K562 (cell line): Measurements from ENCODE around the gene MGAT1. TPM values are rescaled to one million over a fixed set of nuclear protein-coding genes. Genes with fewer than 3 reads are reported as not detected.

Experiments
- ARID1B ChIP-seq: fragments of 450-650 bp; IDR thresholded peaks from 2 replicates; pipeline ENCODE4 v1.6.1; 2016; ENCODE audit warnings: antibody characterized with exemption, mild to moderate bottlenecking, inconsistent platforms
- MGA ChIP-seq: fragments of 450-650 bp; IDR thresholded peaks from 2 replicates; pipeline ENCODE4 v1.6.1; 2016; ENCODE audit warnings: mild to moderate bottlenecking, moderate library complexity
- USF2 ChIP-seq: sonication (generic); formaldehyde crosslinking; IDR thresholded peaks from 2 replicates; pipeline ENCODE4 v1.5.0; 2020; ENCODE audit warnings: missing genetic modification reagents
- ZNF165 ChIP-seq: fragments of 250-450 bp; sonication (Bioruptor Pico); IDR thresholded peaks from 2 replicates; pipeline ENCODE4 v1.4.0; 2020; ENCODE audit warnings: borderline replicate concordance
- polyA plus RNA-seq, 8 experiments: library from polyadenylated mRNA; depleted of rRNA in 4 of 8; stranded (reverse) in 5 of 8; unstranded in 3 of 8; fragments of >200 nt; fragmentation: Nextera tagmentation in 2 of 8; fragmentation: Illumina TruSeq in 1 of 8; extraction: Ambion mirVana in 2 of 8; extraction: Trizol in 1 of 8; gene quantifications; 2 replicates each; pipeline versions ENCODE4 v1.2.1 to v1.2.3, GENCODE V29; 2011 to 2014; ENCODE audit warnings: inconsistent platforms in 1 of 8, missing spikeins in 1 of 8
- total RNA-seq, 7 experiments: library from RNA; depleted of rRNA in 6 of 7; stranded (reverse); fragments of >200 nt in 6 of 7; fragmentation: Illumina TruSeq in 2 of 7; extraction: Trizol in 2 of 7; gene quantifications; 2 replicates each; pipeline versions ENCODE4 v1.2.1 to v1.2.3, GENCODE V29; 2011 to 2021; ENCODE audit warnings: low replicate concordance in 1 of 7

Gene MGAT1
- total and polyA plus RNA-seq, 9 of the 15 experiments (the other 6 are each of a cell fraction or from before 2014, with no cell fraction given), result 3.9 to 82.7 (median 44.5) TPM

- TF ChIP-seq ZNF165 (CRISPR knock-in tag), result no peak
- 0 out of 2 replicates have a peak, but pooled peaks have one; percentile 27 for TF ChIP-seq MGA
- 0 out of 2 replicates have a peak, but pooled peaks have one; percentile 7 for TF ChIP-seq ARID1B
- 0 out of 2 replicates have a peak, but pooled peaks have one; percentile 28 for TF ChIP-seq USF2 (CRISPR knock-in tag)
These were observed 12.8 kb upstream of the MGAT1 start (continued) for GRCh38 chr5:180815293-180815917.
